ENCODE measurements around the gene SHCBP1L.

SHCBP1L gene

GRCh38 chr1:182877842-182878241 lies 75.1 kb downstream of the SHCBP1L start:
- TF ChIP-seq CTBP1 (IDR thresholded peaks at IDR 0.05; ENCODE audit: borderline replicate concordance) (no peak), SUZ12 (IDR thresholded peaks at IDR 0.05) (no peak), TARDBP (IDR thresholded peaks at IDR 0.05) (no peak), L3MBTL2 (conservative IDR thresholded peaks at IDR 0.05) (no peak), FOXM1 (IDR thresholded peaks at IDR 0.05; ENCODE audit: borderline replicate concordance) (no peak), SP1 (IDR thresholded peaks at IDR 0.05) (no peak), FOXA1 (IDR thresholded peaks at IDR 0.05) (no peak), ARNT (IDR thresholded peaks at IDR 0.05) (no peak), HDGF (IDR thresholded peaks at IDR 0.05; ENCODE audit: borderline replicate concordance) (no peak), NFRKB (IDR thresholded peaks at IDR 0.05) (no peak), BHLHE40 (IDR thresholded peaks at IDR 0.05; ENCODE audit: borderline replicate concordance) (no peak), ELF4 (IDR thresholded peaks at IDR 0.05) (no peak), LEF1 (IDR thresholded peaks at IDR 0.05; ENCODE audit: borderline replicate concordance) (no peak), FOXK2 (IDR thresholded peaks at IDR 0.05) (no peak), ZNF384 (IDR thresholded peaks at IDR 0.05) (no peak), PKNOX1 (IDR thresholded peaks at IDR 0.05) (no peak)
- no peak for DNase-seq (ENCODE audit: extremely low spot score)
- ChIA-PET POLR2A (no interaction called here), CTCF (no interaction called here)

- TF ChIP-seq BHLHE40 (IDR thresholded peaks at IDR 0.05; ENCODE audit: borderline replicate concordance): no peak
- no peak for TF ChIP-seq FOXA1 (IDR thresholded peaks at IDR 0.05)
- no peak for TF ChIP-seq HDGF (IDR thresholded peaks at IDR 0.05; ENCODE audit: borderline replicate concordance)
- TF ChIP-seq SP1 (IDR thresholded peaks at IDR 0.05): no peak
- TF ChIP-seq NFRKB (IDR thresholded peaks at IDR 0.05): no peak
- no peak for TF ChIP-seq ARNT (IDR thresholded peaks at IDR 0.05)
- TF ChIP-seq ZNF384 (IDR thresholded peaks at IDR 0.05): no peak
- no peak for TF ChIP-seq FOXK2 (IDR thresholded peaks at IDR 0.05)
- no peak for DNase-seq (ENCODE audit: extremely low spot score)
- ChIA-PET CTCF (no interaction called here), POLR2A (no interaction called here)
Observed at GRCh38 chr1:182877331-182877730, 75.6 kb downstream of the SHCBP1L start.

- TF ChIP-seq TARDBP (IDR thresholded peaks at IDR 0.05): no peak
- TF ChIP-seq LEF1 (IDR thresholded peaks at IDR 0.05; ENCODE audit: borderline replicate concordance): no peak
- no peak for TF ChIP-seq ZNF384 (IDR thresholded peaks at IDR 0.05)
- no peak for TF ChIP-seq L3MBTL2 (conservative IDR thresholded peaks at IDR 0.05)
- no peak for TF ChIP-seq PKNOX1 (IDR thresholded peaks at IDR 0.05)
- TF ChIP-seq CTBP1 (IDR thresholded peaks at IDR 0.05; ENCODE audit: borderline replicate concordance): no peak
- no peak for TF ChIP-seq SUZ12 (IDR thresholded peaks at IDR 0.05)
- no peak for TF ChIP-seq HDGF (IDR thresholded peaks at IDR 0.05; ENCODE audit: borderline replicate concordance)
- TF ChIP-seq FOXM1 (IDR thresholded peaks at IDR 0.05; ENCODE audit: borderline replicate concordance): no peak
- TF ChIP-seq ELF4 (IDR thresholded peaks at IDR 0.05): no peak
- no peak for TF ChIP-seq ARNT (IDR thresholded peaks at IDR 0.05)
- TF ChIP-seq FOXK2 (IDR thresholded peaks at IDR 0.05): no peak
- TF ChIP-seq FOXA1 (IDR thresholded peaks at IDR 0.05): no peak
- no peak for TF ChIP-seq NFRKB (IDR thresholded peaks at IDR 0.05)
- TF ChIP-seq BHLHE40 (IDR thresholded peaks at IDR 0.05; ENCODE audit: borderline replicate concordance): no peak
- TF ChIP-seq SP1 (IDR thresholded peaks at IDR 0.05): no peak
- no peak for DNase-seq (ENCODE audit: extremely low spot score)
- POLR2A ChIA-PET: no interaction called here
Observed at GRCh38 chr1:182875889-182876288, 77.1 kb downstream of the SHCBP1L start.

GRCh38 chr1:182872881-182873280 lies 80.1 kb downstream of the SHCBP1L start:
- ChIA-PET POLR2A (no interaction called here), CTCF (no interaction called here)
- no peak for DNase-seq (ENCODE audit: extremely low spot score)
- TF ChIP-seq SUZ12 (IDR thresholded peaks at IDR 0.05) (no peak), BHLHE40 (IDR thresholded peaks at IDR 0.05; ENCODE audit: borderline replicate concordance) (no peak), LEF1 (IDR thresholded peaks at IDR 0.05; ENCODE audit: borderline replicate concordance) (no peak), FOXA1 (IDR thresholded peaks at IDR 0.05) (no peak), L3MBTL2 (conservative IDR thresholded peaks at IDR 0.05) (no peak), ZNF384 (IDR thresholded peaks at IDR 0.05) (no peak), CTBP1 (IDR thresholded peaks at IDR 0.05; ENCODE audit: borderline replicate concordance) (no peak), NFRKB (IDR thresholded peaks at IDR 0.05) (no peak), HDGF (IDR thresholded peaks at IDR 0.05; ENCODE audit: borderline replicate concordance) (no peak)

More at GRCh38 chr1:182875889-182876288, 77.1 kb downstream of the SHCBP1L start:
- CTCF ChIA-PET: no interaction called here

- TF ChIP-seq TARDBP (IDR thresholded peaks at IDR 0.05) (no peak), HDGF (IDR thresholded peaks at IDR 0.05; ENCODE audit: borderline replicate concordance) (no peak), SUZ12 (IDR thresholded peaks at IDR 0.05) (no peak), CTBP1 (IDR thresholded peaks at IDR 0.05; ENCODE audit: borderline replicate concordance) (no peak), FOXM1 (IDR thresholded peaks at IDR 0.05; ENCODE audit: borderline replicate concordance) (no peak), SP1 (IDR thresholded peaks at IDR 0.05) (no peak), NFRKB (IDR thresholded peaks at IDR 0.05) (no peak)
- ChIA-PET POLR2A (no interaction called here), CTCF (no interaction called here)
- no peak for DNase-seq (ENCODE audit: extremely low spot score)
Observed at GRCh38 chr1:182869241-182869666, 83.7 kb downstream of the SHCBP1L start.

- no peak for DNase-seq (ENCODE audit: extremely low spot score)
- TF ChIP-seq LEF1 (IDR thresholded peaks at IDR 0.05; ENCODE audit: borderline replicate concordance) (no peak), PKNOX1 (IDR thresholded peaks at IDR 0.05) (no peak), SP1 (IDR thresholded peaks at IDR 0.05) (no peak), ZNF384 (IDR thresholded peaks at IDR 0.05) (no peak), BHLHE40 (IDR thresholded peaks at IDR 0.05; ENCODE audit: borderline replicate concordance) (no peak)
- POLR2A ChIA-PET: no interaction called here
- CTCF ChIA-PET: no interaction called here
Observed at GRCh38 chr1:182867861-182868260, 85.1 kb downstream of the SHCBP1L start.

Data from HEK293T (cell line).